ENCODE results near the gene ALG14. TPM values are rescaled to one million over a fixed set of nuclear protein-coding genes. Genes with fewer than 3 reads are reported as not detected.
"Not testable (repeated sequence)": the region's sequence is repeated elsewhere in the genome, so short reads cannot be mapped to it uniquely, and the experiment has no call there.

ALG14 gene
- total and polyA plus RNA-seq, 2 experiments from 2014 or later: 2.7 to 8.2 TPM

DNA sequence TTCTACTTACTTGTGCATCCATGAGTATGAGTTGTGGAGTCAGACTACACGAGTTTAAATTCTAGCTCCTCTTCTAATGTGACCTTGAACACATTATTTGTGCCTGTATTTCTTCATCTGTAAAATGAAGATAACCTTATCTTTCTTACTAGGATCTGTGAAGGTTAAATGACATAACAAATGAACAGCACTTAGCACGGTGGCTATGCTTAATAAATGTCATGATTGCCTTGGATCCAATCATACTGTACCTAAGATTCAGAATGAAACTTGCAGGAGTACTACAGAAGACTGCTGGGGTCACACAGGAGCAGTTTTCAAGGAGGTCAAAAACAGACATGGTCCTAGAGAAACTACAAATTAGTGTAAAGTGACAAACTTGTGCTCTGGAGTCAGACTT lies 22.2 kb upstream of the ALG14 start:
- H3K36me3 ChIP-seq: no peaks in the 10 kb centered on the region
- peak overlapping the region; percentile 6 for H3K27ac ChIP-seq
- no peak overlapping the region for H3K4me3 ChIP-seq
- DNase-seq (ENCODE audit: low read depth in 1 of 2, low spot score in 1 of 2): peak in 1 of 2 donors; percentile 2
- H3K9me3 ChIP-seq (ENCODE audit: low read depth): no peaks in the 10 kb centered on the region
- H3K27me3 ChIP-seq: no peaks in the 10 kb centered on the region
- H3K4me1 ChIP-seq (ENCODE audit: low read depth): no peaks in the 10 kb centered on the region
- TF ChIP-seq, protein P1, sequence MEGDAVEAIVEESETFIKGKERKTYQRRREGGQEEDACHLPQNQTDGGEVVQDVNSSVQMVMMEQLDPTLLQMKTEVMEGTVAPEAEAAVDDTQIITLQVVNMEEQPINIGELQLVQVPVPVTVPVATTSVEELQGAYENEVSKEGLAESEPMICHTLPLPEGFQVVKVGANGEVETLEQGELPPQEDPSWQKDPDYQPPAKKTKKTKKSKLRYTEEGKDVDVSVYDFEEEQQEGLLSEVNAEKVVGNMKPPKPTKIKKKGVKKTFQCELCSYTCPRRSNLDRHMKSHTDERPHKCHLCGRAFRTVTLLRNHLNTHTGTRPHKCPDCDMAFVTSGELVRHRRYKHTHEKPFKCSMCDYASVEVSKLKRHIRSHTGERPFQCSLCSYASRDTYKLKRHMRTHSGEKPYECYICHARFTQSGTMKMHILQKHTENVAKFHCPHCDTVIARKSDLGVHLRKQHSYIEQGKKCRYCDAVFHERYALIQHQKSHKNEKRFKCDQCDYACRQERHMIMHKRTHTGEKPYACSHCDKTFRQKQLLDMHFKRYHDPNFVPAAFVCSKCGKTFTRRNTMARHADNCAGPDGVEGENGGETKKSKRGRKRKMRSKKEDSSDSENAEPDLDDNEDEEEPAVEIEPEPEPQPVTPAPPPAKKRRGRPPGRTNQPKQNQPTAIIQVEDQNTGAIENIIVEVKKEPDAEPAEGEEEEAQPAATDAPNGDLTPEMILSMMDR (IDR thresholded peaks at IDR 0.05; ENCODE audit: low read depth, low read length): no peak

GRCh38 chr1:95093296-95093695 lies 20.5 kb upstream of the ALG14 start:
- DNase-seq (ENCODE audit: low read depth in 1 of 2, low spot score in 1 of 2): no peak

GRCh38 chr1:95092891-95093290 lies 20.1 kb upstream of the ALG14 start:
- H3K36me3 ChIP-seq; H3K4me3 ChIP-seq; H3K4me1 ChIP-seq (ENCODE audit: low read depth): not testable (repeated sequence)

More at GRCh38 chr1:95093296-95093695, 20.5 kb upstream of the ALG14 start:
- Histone ChIP-seq H3K9me3 (ENCODE audit: low read depth) (no peaks in the 10 kb centered on the region), H3K36me3 (no peaks in the 10 kb centered on the region), H3K4me3 (no peak overlapping the region), H3K27ac (no peak overlapping the region), H3K27me3 (no peaks in the 10 kb centered on the region), H3K4me1 (ENCODE audit: low read depth) (no peaks in the 10 kb centered on the region)
- TF ChIP-seq, protein P1 (IDR thresholded peaks at IDR 0.05; ENCODE audit: low read depth, low read length): no peak

GRCh38 chr1:95091290-95091689 lies 18.5 kb upstream of the ALG14 start:
- not testable (repeated sequence) for H3K27ac ChIP-seq; H3K9me3 ChIP-seq (ENCODE audit: low read depth); H3K4me1 ChIP-seq (ENCODE audit: low read depth); H3K27me3 ChIP-seq; H3K4me3 ChIP-seq; H3K36me3 ChIP-seq; DNase-seq (ENCODE audit: low read depth in 1 of 2, low spot score in 1 of 2)

More at GRCh38 chr1:95092891-95093290, 20.1 kb upstream of the ALG14 start:
- H3K9me3 ChIP-seq (ENCODE audit: low read depth); H3K27ac ChIP-seq; DNase-seq (ENCODE audit: low read depth in 1 of 2, low spot score in 1 of 2); H3K27me3 ChIP-seq: not testable (repeated sequence)

DNA sequence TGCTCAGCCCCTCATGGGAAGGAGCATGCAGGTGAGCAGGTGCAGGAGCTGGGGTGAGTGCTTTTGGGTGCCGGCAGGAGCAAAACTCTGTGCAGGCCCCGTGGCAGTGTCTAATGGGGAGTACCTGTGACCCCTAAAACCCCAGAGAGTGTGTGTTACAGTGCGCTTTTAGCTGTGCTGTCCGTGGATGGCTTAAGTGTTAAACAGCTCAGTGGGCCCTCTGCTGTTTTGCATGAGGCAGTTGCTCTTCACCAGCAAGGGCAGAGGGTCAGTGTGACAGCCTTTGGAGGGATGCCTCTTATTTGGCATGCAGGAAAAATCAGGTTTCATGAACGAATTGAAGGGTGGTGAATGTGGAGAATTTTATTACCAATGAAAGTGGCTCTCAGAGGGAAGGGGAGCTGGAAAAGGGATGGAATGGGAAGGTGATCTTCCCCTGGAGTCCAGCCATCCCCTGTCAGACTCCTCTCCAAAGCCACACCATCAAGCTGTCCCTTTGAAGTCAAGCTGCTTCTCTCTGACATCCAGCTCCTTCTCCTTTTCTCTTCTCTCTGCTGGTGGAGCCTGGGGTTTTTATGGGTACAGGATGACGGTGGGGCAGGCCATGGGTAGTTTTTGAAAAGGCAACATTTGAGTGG lies 17.0 kb upstream of the ALG14 start:
- Histone ChIP-seq H3K27ac (no peak overlapping the region), H3K27me3 (no peaks in the 10 kb centered on the region), H3K4me3 (no peak overlapping the region), H3K4me1 (ENCODE audit: low read depth) (peaks cover 9% of the 10 kb centered on the region), H3K9me3 (ENCODE audit: low read depth) (no peaks in the 10 kb centered on the region), H3K36me3 (no peaks in the 10 kb centered on the region)
- TF ChIP-seq, protein P1 (IDR thresholded peaks at IDR 0.05; ENCODE audit: low read depth, low read length): no peak
- DNase-seq (ENCODE audit: low read depth in 1 of 2, low spot score in 1 of 2): no peak

- no peak overlapping the region for H3K4me3 ChIP-seq
- TF ChIP-seq, protein P1 (IDR thresholded peaks at IDR 0.05; ENCODE audit: low read depth, low read length): no peak
- H3K9me3 ChIP-seq (ENCODE audit: low read depth): no peaks in the 10 kb centered on the region
- H3K36me3 ChIP-seq: no peaks in the 10 kb centered on the region
- H3K27ac ChIP-seq: no peak overlapping the region
- no peak for DNase-seq (ENCODE audit: low read depth in 1 of 2, low spot score in 1 of 2)
- no peaks in the 10 kb centered on the region for H3K27me3 ChIP-seq
- H3K4me1 ChIP-seq (ENCODE audit: low read depth): peaks cover 9% of the 10 kb centered on the region
Measured at GRCh38 chr1:95088303-95088702, 15.6 kb upstream of the ALG14 start.

All from cardiac muscle cell (in vitro differentiated cells and primary cell).